Caco-2 (cell line): ENCODE measurements around the gene NTHL1. TPM values are rescaled to one million over a fixed set of nuclear protein-coding genes. Genes with fewer than 3 reads are reported as not detected.
A peak's percentile ranks its signal among the peaks of the same experiment; 100 is the strongest.

Source experiments
- BruUV-seq: library from RNA; stranded (reverse); fragments of 400-500 nt; replicated peaks from 2 replicates; lab custom pipeline; 2021; lab: Mats Ljungman, UMichigan
- CTCF ChIA-PET: fragments of 300-600 bp; sonication (Branson Sonifier 250); formaldehyde crosslinking; loops from one replicate; lab custom pipeline; 2022; ENCODE audit warnings: antibody characterized with exemption; lab: Charles Lee
- POLR2A ChIA-PET: fragments of 300-600 bp; sonication (Branson Sonifier 250); formaldehyde crosslinking; loops from one replicate; lab custom pipeline; 2022; ENCODE audit warnings: antibody characterized with exemption; lab: Charles Lee
- DNase-seq, 2 experiments: peaks; one replicate each; pipeline versions ENCODE4 v3.0.0 to v3.0.0-alpha.2; 2020 to 2022
- H3K27me3 ChIP-seq: replicated peaks from 2 replicates; pipeline ENCODE4 v1.6.0; 2011; ENCODE audit warnings: low read length; ENCODE audit not compliant: control insufficient read depth, insufficient read depth
- H3K36me3 ChIP-seq: 2 replicates; pipeline ENCODE4 v1.5.1; 2011; ENCODE audit warnings: low read length; ENCODE audit not compliant: control insufficient read depth, insufficient read depth
- H3K4me1 ChIP-seq: fragments of 250-450 bp; sonication (Bioruptor Pico); 2 replicates; pipeline ENCODE4 v1.5.1; 2020; ENCODE audit warnings: mild to moderate bottlenecking
- H3K4me3 ChIP-seq: 2 replicates; pipeline ENCODE4 v1.5.1; 2011; ENCODE audit warnings: low read depth, mild to moderate bottlenecking, control low read depth, low read length
- H3K9me3 ChIP-seq: fragments of 250-450 bp; sonication (Bioruptor Pico); 2 replicates; pipeline ENCODE4 v1.5.1; 2020; ENCODE audit warnings: mild to moderate bottlenecking, moderate library complexity
- H3K27ac Mint-ChIP-seq: one replicate; pipeline ENCODE4 v1.8.0; 2022; ENCODE audit warnings: mixed read lengths; ENCODE audit not compliant: unreplicated experiment
- H3K27me3 Mint-ChIP-seq: one replicate; pipeline ENCODE4 v1.8.0; 2022; ENCODE audit warnings: mixed read lengths; ENCODE audit not compliant: insufficient read depth, unreplicated experiment
- H3K36me3 Mint-ChIP-seq: one replicate; pipeline ENCODE4 v1.8.0; 2022; ENCODE audit warnings: mild to moderate bottlenecking, mixed read lengths; ENCODE audit not compliant: insufficient read depth, unreplicated experiment
- H3K4me1 Mint-ChIP-seq: one replicate; pipeline ENCODE4 v1.8.0; 2022; ENCODE audit warnings: low read depth, mixed read lengths; ENCODE audit not compliant: unreplicated experiment
- H3K4me3 Mint-ChIP-seq: one replicate; pipeline ENCODE4 v1.8.0; 2022; ENCODE audit warnings: mild to moderate bottlenecking, moderate library complexity, mixed read lengths; ENCODE audit not compliant: unreplicated experiment
- H3K9me3 Mint-ChIP-seq: one replicate; pipeline ENCODE4 v1.8.0; 2022; ENCODE audit warnings: mixed read lengths; ENCODE audit not compliant: unreplicated experiment
- intact Hi-C: fragments of 100-400 bp; cut with micrococcal nuclease; formaldehyde crosslinking; loops from one replicate; pipeline ENCODE4 v1.10.0; 2022; ENCODE audit not compliant: unreplicated experiment
- total RNA-seq: library from RNA; stranded (reverse); gene quantifications from 2 replicates; pipeline ENCODE4 v1.2.3, GENCODE V29; 2022
- TF ChIP-seq, protein P1 (sequence below), 2 experiments: fragments of 200-600 bp in 1 of 2; IDR thresholded peaks; 1 replicate in 1 of 2; 2 replicates in 1 of 2; pipeline versions ENCODE4 v1.5.1 to v1.8.0; 2011 to 2022; ENCODE audit warnings: antibody characterized with exemption in 1 of 2, control low read depth in 1 of 2, inconsistent platforms in 1 of 2, low read depth in 1 of 2, low read length in 1 of 2, mild to moderate bottlenecking in 1 of 2, moderate library complexity in 1 of 2; ENCODE audit not compliant: insufficient read depth in 1 of 2, severe bottlenecking in 1 of 2, unreplicated experiment in 1 of 2

NTHL1 gene
- total RNA-seq, 1 experiment from 2014 or later, result 38.6 TPM

DNA sequence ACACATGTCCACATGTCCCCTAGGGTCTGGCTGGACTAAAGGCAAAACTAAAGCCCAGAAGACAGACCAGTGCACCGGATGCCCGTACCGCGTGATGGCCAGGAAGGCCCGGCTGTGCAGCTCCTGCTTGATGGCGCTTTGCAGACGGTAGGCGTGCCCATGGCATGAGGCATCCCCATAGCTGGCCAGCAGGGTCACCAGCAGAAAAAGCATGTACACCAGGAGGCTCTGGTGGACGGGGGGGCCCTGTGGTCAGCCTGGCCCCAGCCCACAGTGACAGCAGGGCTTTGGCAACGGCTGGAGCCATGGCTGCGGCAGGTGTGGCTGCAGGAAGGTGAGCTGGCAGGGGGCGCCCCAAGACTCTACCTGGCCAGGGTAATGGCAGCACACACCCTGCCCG lies 45.2 kb upstream of the NTHL1 start:
- no peak overlapping the region for H3K27ac Mint-ChIP-seq
- H3K4me3 Mint-ChIP-seq, result peak overlapping the region; percentile 70
- H3K4me1 Mint-ChIP-seq, result no peaks in the 10 kb centered on the region
- no peak overlapping the region for H3K4me3 ChIP-seq
- H3K27me3 ChIP-seq, result no peaks in the 10 kb centered on the region
- H3K9me3 Mint-ChIP-seq, result no peaks in the 10 kb centered on the region
- CTCF ChIA-PET, result interaction anchor here (1.2 kb wide), 1 partner anchor 48 kb away, joined by 6 read pairs; no protein-coding TSS in a partner anchor
- H3K27me3 Mint-ChIP-seq, result no peaks in the 10 kb centered on the region
- POLR2A ChIA-PET, result interaction anchor here (1.0 kb wide), 1 partner anchor 62 kb away, joined by 3 read pairs; the partner anchor contains the start of gene TRAF7
- peaks cover 65% of the 10 kb centered on the region for H3K36me3 Mint-ChIP-seq
- peaks cover 22% of the 10 kb centered on the region for H3K4me1 ChIP-seq
- DNase-seq, result no peak
- TF ChIP-seq, protein P1, sequence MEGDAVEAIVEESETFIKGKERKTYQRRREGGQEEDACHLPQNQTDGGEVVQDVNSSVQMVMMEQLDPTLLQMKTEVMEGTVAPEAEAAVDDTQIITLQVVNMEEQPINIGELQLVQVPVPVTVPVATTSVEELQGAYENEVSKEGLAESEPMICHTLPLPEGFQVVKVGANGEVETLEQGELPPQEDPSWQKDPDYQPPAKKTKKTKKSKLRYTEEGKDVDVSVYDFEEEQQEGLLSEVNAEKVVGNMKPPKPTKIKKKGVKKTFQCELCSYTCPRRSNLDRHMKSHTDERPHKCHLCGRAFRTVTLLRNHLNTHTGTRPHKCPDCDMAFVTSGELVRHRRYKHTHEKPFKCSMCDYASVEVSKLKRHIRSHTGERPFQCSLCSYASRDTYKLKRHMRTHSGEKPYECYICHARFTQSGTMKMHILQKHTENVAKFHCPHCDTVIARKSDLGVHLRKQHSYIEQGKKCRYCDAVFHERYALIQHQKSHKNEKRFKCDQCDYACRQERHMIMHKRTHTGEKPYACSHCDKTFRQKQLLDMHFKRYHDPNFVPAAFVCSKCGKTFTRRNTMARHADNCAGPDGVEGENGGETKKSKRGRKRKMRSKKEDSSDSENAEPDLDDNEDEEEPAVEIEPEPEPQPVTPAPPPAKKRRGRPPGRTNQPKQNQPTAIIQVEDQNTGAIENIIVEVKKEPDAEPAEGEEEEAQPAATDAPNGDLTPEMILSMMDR (IDR thresholded peaks at IDR 0.05; ENCODE audit: insufficient read depth in 1 of 2, low read depth in 1 of 2, low read length in 1 of 2, severe bottlenecking in 1 of 2, unreplicated experiment in 1 of 2), result no peak
- intact Hi-C loops, result no loop called here
- no TSS peak for BruUV-seq
- H3K9me3 ChIP-seq, result no peaks in the 10 kb centered on the region
- H3K36me3 ChIP-seq, result no peaks in the 10 kb centered on the region; the same call in 1 of the 2 replicates

DNA sequence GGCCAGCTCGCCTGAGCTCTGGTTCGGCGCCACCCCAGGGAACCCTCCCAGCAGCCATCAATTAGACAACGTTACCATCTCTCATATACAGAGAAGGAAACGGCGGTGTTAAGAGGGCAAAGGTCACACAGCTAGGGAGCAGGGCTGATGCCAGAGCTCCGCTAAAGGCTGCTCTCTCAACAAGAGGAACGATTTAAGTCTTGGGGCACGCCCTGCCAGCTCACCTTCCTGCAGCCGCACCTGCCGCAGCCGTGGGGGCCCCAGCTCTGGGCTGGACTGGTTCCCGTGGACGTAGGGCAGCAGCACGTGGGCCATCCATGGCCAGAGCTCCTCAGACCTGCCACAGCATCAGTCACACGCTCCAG lies 44.6 kb upstream of the NTHL1 start:
- Histone ChIP-seq H3K4me3 (peak overlapping the region; percentile 62), H3K27me3 (no peaks in the 10 kb centered on the region), H3K4me1 (peaks cover 22% of the 10 kb centered on the region), H3K9me3 (no peaks in the 10 kb centered on the region), H3K36me3 (no peaks in the 10 kb centered on the region; the same call in 1 of the 2 replicates)
- Mint-ChIP-seq H3K4me1 (no peaks in the 10 kb centered on the region), H3K27me3 (no peaks in the 10 kb centered on the region), H3K4me3 (peak overlapping the region; percentile 70), H3K27ac (no peak overlapping the region), H3K9me3 (no peaks in the 10 kb centered on the region), H3K36me3 (peaks cover 68% of the 10 kb centered on the region)
- intact Hi-C loops, result no loop called here
- DNase-seq, result peak in 1 of 2 experiments; percentile 28
- POLR2A ChIA-PET, result interaction anchor here (0.5 to 2.0 kb wide), 4 partner anchors 63 to 1740 kb away, joined by 3 to 12 read pairs (median 4); partner anchors contain the start of genes AXIN1, RPS2 and TRAF7
- TF ChIP-seq, protein P1 (IDR thresholded peaks at IDR 0.05; ENCODE audit: insufficient read depth in 1 of 2, low read depth in 1 of 2, low read length in 1 of 2, severe bottlenecking in 1 of 2, unreplicated experiment in 1 of 2), result no peak
- BruUV-seq, result no TSS peak
- CTCF ChIA-PET, result interaction anchor here (1.2 to 2.1 kb wide), 2 partner anchors 48 to 70 kb away, joined by 6 to 12 read pairs; no protein-coding TSS in a partner anchor

DNA sequence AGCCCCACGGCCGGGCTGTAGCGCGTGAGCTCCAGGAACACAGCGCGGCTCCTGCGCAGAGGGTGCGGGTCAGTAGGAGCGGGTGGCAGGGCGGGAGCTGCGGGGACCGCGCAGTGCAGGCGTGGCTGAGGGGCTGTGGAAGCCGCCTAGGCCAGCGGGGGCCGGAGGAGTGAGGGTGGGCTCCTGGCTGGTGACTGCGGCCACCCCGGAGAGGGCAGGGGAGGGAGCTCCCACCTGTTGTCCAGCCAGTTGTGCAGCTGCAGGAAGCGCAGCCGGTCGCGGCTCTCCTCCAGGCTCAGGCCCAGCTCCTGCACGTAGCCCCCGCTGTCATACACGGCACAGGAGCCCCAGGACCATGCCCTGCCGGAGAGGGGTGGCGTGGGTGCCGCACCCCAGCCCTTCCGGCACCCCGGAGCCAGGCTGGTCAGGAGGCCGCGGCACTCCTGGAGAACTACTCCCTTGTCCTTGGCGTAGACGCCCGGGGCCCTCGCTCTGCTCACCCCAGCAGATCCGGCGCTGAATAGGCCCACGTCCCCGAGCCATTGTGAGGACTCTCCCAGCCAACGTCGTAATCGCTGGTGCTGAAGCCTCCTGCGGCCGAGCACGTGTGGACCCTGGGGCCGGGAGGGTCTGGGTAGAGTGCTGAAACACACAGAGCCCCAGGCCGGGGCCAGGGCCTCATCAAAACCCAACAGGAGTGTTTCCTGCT lies 44.1 kb upstream of the NTHL1 start:
- POLR2A ChIA-PET, result interaction anchor here (0.5 to 2.0 kb wide), 5 partner anchors 63 to 1739 kb away, joined by 3 to 12 read pairs (median 4); partner anchors contain the start of genes AXIN1, ECI1, RPS2 and TRAF7
- H3K36me3 ChIP-seq, result no peaks in the 10 kb centered on the region; the same call in 1 of the 2 replicates
- Mint-ChIP-seq H3K4me3 (peak overlapping the region; percentile 70), H3K27ac (no peak overlapping the region), H3K9me3 (no peaks in the 10 kb centered on the region), H3K4me1 (no peaks in the 10 kb centered on the region), H3K36me3 (peaks cover 68% of the 10 kb centered on the region), H3K27me3 (no peaks in the 10 kb centered on the region)
- no TSS peak for BruUV-seq
- CTCF ChIA-PET, result interaction anchor here (1.2 to 2.1 kb wide), 2 partner anchors 49 to 69 kb away, joined by 6 to 12 read pairs; no protein-coding TSS in a partner anchor
- intact Hi-C loops, result loop anchor here (1.0 to 2.0 kb wide), 2 partner anchors 35 to 68 kb away; no protein-coding TSS in a partner anchor
- H3K4me3 ChIP-seq, result peak overlapping the region; percentile 62
- DNase-seq, result peak in 1 of 2 experiments; percentile 38
- H3K27me3 ChIP-seq, result no peaks in the 10 kb centered on the region
- H3K4me1 ChIP-seq, result peaks cover 22% of the 10 kb centered on the region
- H3K9me3 ChIP-seq, result no peaks in the 10 kb centered on the region
- TF ChIP-seq, protein P1 (IDR thresholded peaks at IDR 0.05; ENCODE audit: insufficient read depth in 1 of 2, low read depth in 1 of 2, low read length in 1 of 2, severe bottlenecking in 1 of 2, unreplicated experiment in 1 of 2), result no peak
